Left forelimb (tissue), 1 donor: ENCODE results near the gene SLC16A12.
"Not testable (repeated sequence)": the region's sequence is repeated elsewhere in the genome, so short reads cannot be mapped to it uniquely, and the experiment has no call there.

ENCODE experiments used
- DNase-seq: peaks from one replicate; pipeline ENCODE4 v3.0.0-alpha.2; 2018; ENCODE audit warnings: low spot score

Gene SLC16A12

DNA sequence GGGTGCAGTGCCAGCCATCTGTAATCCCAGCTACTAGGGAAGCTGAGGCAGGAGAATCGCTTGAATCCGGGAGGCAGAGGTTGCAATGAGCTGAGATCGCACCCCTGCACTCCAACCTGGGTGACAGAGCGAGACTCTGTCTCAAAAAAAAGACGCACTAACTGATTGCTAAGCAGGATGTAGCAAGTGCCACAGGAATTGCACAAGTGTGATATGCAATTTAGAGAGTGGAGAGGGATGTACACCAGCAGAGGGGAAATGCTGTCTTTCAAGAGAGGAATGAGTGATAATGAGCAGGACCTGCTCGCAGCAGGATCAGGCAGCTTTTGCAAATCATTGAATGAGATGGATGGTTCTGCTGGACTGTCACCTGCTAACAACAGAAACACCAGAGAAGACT is 13.3 kb upstream of the SLC16A12 start:
- DNase-seq, result no peak

- DNase-seq, result no peak
These were observed 12.6 kb upstream of the SLC16A12 start for GRCh38 chr10:89547853-89548513.

DNA sequence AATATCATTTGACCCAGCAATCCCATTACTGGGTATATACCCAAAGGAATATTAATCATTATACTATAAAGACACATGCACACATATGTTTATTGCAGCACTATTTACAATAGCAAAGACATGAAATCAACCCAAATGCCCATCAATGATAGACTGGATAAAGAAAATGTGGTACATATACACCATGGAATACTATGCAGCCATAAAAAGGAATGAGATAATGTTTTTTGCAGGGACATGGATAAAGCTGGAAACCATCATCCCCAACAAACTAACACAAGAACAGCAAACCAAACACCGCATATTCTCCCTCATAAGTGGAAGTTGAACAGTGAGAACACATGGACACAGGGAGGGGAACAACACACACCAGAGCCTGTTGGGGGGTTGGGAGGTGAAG is 11.3 kb upstream of the SLC16A12 start:
- not testable (repeated sequence) for DNase-seq

- DNase-seq, result no peak
These were observed 8.4 kb upstream of the SLC16A12 start for GRCh38 chr10:89543841-89544240.

DNA sequence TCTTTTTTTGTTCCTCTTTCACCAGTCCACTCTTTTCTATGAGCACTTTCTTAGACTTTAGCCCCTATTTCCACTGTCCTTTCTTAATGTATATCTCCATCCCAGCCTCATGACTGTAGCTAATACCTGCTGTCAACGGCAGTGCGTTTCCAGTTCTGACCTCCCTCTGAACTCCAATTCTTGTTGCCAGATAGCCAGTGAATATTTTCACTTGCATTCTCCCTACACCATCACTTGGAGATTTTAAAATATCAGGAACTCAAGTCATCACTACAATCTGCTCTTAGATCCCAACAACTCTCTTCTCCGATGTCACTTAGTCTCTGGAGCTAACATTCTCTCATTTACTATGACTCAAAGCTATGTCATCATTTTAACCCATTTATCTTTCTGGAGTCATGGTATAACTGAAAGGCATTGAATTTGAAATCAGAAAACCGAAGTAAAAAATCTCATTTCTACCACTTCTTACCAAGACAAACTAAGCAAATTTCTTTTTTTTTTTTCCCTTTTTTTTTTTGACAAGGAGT is 5.1 kb upstream of the SLC16A12 start:
- DNase-seq, result no peak

- DNase-seq, result no peak
These were observed 2.0 kb upstream of the SLC16A12 start for GRCh38 chr10:89537364-89537763.

DNA sequence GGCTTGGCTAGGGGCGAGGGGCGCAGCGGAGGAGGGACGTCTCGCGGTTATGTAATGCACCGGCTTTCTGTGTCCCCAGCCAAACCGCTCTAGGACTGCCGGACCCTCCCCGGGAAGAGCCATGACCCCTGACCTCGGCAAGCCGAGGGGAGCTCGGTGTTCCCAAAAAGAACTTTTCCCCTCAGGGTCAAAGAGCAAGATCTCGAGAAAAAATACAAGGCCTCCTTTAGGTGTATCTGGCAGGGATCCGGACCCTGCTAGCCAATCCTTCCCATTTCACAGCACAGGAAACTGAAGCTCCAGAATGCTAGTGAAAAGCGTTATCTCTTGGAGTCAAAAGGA is 590 bp upstream of the SLC16A12 start:
- no peak for DNase-seq

- DNase-seq, result no peak
These were observed 598 bp downstream of the SLC16A12 start for GRCh38 chr10:89534826-89535166.

- DNase-seq, result no peak
These were observed 2.9 kb downstream of the SLC16A12 start for GRCh38 chr10:89532476-89532875.

DNA sequence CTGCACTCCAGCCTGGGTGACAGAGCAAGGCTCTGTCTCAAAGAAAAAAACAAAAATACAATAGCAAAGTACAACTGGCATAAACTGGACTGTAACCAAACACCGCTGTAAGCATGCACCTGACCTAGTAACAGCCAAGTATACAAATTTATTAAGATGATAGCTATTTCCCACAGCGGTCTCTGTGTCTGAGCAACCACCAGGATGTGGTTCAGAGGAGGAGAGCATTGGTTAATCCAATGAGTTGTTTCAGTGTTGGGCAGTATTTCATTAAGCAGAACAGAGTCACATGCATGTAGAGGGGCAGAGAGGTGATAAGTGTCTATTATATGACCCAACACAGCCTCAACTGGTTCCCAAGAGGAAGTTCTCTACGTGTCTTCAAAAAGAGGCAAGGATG is 4.0 kb downstream of the SLC16A12 start:
- no peak for DNase-seq

DNA sequence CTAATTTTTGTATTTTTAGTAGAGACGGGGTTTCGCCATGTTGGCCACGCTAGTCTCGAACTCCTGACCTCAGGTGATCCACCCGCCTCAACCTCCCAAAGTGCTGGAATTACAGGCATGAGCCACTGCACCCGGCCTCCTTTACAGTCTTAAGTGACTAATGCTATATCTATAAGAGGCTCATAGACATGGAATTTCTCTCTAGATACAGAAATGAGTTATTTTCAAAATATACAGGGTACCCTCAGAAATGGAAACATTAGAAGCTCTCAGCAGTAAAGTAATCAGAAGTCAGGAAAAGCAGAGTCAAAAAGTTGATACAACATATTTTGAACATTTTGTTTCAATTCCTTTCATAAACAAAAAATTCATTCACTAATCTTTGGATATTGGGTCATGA is 5.7 kb downstream of the SLC16A12 start:
- not testable (repeated sequence) for DNase-seq

DNA sequence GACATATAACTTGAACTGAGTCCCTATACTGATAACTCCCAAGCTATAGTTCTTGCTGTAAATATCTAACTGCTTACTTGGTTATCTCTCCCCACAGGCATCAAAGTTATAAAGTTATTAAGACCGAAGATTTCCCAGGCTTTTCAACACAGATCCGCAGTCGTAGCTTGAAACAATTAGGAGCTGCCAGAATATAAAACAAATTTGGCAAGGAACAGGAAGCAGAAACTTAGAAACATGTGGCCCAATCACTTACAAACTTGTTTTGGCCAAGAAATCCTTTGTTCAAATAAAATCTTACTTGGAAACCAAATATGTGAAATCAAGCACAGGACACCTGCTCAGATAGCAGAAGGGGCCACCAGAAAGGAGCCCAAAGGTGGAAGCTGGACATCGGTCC is 9.0 kb downstream of the SLC16A12 start:
- DNase-seq, result no peak

DNA sequence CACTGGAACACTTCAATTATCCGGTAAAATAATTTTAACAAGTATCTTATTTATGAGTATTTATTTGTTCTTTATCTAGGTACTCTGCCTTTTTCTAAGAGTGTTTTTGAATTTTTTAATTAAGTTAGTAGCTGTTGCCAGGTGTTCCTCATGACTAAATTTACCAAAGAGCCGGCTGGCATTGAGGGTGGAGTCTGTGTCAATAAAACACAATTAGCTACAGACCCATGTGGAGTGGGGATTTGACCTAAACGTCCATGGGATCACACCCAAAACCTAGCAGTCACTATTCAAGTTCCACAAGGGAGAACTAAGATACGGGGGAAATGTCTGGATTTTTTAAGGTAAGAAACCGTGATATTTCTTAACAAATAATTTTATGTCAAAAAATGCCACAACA is 9.8 kb downstream of the SLC16A12 start:
- no peak for DNase-seq

DNA sequence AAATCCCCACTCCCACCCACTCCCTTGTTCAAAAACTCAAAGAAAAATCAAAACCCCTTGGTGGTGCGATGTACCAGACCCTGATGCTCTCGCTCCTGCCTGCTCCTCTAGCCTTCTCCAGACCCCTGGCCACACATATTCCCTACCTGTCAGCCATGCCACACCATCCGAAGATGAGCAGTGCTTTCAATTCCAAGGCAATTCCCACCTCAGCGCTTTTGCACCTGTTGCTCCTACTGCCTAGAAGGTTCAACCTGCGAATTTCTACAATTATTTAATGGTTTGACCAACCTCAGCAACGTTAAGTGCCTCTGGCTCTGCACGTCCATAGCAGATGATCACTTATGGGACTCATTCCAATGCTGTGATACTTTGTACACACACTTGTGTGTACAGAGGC is 11.1 kb downstream of the SLC16A12 start:
- DNase-seq, result no peak

DNA sequence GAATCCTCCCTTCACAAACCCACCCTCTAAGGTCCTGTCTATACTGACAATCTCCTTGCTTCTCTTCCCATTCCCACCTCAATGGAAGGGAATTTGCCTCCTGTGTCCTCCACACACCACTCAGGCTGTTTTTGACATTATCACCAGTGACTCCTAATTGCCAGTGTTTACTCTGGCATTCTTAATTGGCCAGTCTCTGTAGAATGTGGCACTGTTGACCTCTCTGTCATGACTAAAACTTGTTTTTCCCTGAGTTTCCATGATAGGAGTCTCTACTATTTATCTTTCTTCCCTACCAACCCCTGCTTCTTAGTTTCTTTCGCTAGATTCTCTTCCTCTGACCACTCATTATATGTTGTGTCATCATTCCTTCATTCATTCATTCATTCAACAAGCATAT is 12.1 kb downstream of the SLC16A12 start:
- no peak for DNase-seq

DNA sequence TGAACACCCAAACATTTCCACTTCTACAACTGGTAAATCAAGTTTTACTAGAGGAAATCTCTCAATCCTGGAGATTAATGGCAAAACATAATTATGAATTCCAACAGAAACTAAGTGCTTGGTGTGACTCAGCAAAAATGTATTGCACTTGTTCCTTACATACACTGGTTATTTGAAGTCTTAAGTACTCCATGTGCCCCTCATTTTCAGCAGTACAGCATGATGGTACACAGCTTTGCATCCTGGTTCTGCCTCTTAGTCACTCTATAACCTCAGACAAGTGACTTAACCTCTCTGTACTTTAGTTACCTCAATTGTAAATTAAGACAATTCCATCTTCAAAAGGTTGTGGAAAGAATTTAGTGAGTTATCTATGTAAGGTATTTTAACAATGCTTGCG is 12.9 kb downstream of the SLC16A12 start:
- no peak for DNase-seq

DNA sequence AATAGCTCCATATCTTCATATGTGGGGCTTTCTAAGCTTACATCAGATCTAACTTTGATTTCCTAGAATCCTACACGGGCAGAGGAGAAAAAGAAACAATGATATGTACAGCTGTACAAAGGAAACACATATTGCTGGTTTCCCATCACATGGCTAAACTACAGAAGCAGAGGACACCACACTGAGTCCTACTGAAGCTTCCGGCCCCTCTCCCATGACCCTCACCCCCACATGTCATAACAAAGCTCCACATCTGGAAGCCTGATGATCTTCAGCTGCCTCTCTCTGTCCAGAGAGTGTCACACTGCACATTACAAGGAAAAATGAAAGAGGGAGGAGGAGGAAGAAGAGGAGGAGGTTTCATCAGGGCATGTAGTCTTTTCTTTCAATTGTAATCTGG is 14.0 kb downstream of the SLC16A12 start:
- DNase-seq, result no peak

- DNase-seq, result no peak
These were observed 14.7 kb downstream of the SLC16A12 start for GRCh38 chr10:89520706-89521105.

- no peak for DNase-seq
These were observed 16.2 kb downstream of the SLC16A12 start for GRCh38 chr10:89518876-89519842.

DNA sequence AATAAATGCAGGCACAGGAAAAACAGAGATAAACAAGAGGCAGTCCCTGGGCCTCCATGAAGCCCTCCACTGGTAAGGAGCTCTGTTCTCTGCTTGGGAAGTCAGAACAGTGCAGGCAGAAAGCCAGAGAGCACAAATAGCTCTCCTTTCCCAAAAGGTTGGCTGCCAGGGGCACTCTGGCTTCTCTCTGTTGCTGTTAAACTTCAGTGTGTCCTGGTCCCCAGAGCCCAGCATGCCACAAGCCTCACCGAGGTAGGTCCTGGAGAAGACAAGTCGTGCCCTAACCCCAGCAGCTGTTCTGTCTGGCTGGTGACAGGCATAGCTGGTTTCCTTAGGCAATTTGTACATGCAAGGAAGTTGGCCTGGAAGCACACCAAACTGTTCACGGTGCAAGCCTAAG is 17.3 kb downstream of the SLC16A12 start:
- DNase-seq, result no peak

DNA sequence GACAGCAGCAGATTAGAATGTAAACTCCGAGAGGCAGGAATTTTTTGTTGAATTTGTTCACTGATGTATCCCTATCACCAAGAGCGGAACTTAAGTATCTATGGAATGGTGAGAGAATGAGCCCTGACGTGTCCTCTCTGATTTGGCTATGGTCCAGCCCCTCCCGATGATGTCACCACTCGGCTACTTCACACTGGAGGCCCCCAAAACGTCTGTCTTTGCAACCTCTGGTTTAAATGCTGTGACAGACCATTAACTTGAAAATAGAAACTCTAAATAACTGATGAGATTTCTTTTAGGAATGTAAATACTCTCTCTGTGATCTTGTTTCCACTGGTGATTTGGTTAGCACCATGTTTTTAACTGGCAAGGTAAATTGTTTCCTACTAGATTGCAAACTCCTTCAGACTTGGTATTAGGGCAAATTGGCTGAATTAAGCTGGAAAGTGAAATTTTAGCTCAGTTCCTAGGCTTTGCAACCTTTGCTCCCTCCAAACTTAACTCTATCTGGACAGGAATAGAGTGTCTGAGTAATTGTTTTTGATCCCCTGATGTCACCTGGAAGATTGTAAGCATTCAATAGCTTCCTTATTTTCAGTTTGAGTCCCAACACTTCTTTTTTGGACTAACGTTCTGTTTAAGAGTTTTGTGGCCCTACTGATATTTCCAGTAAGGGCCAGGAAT is 19.1 kb downstream of the SLC16A12 start:
- DNase-seq, result no peak

- no peak for DNase-seq
These were observed 20.2 kb downstream of the SLC16A12 start for GRCh38 chr10:89515031-89515841.
